ENCODE results near the gene GFER.

DNA sequence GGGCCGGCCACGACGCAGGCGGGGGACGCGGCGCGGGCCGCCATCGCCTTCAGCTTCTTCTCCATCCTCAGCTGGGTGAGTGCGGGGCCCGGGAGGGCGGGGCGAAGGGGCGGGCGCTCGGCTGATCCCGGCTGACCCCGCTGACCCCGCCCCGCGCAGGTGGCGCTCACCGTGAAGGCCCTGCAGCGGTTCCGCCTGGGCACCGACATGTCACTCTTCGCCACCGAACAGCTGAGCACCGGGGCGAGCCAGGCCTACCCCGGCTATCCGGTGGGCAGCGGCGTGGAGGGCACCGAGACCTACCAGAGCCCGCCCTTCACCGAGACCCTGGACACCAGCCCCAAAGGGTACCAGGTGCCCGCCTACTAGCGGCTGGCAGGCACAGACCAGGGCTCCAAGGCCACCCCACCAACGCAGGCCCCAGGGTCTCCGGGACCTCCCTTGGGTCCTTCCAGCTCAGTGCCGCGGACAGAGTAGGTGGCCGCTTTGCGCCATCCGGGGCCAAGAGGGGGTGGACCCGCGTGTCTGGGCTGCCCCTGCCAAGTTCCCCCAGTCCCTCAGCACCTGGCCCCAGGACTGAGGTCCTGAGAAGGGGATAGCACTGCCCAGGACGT, 8.8 kb downstream of the GFER start:
- TF ChIP-seq CTCF (IDR thresholded peaks at IDR 0.05) (no peak), POLR2A (IDR thresholded peaks at IDR 0.05) (no peak), POLR2AphosphoS5 (IDR thresholded peaks at IDR 0.05) (no peak), EP300 (IDR thresholded peaks at IDR 0.05) (no peak)

All from gastroesophageal sphincter (tissue), 3 donors.